H9 (cell line): ENCODE measurements around the gene ACKR3. TPM values are rescaled to one million over a fixed set of nuclear protein-coding genes. Genes with fewer than 3 reads are reported as not detected.

Source experiments
- DNase-seq: peaks from one replicate; pipeline ENCODE4 v3.0.0-alpha.2; 2017
- H2AFZ ChIP-seq: one replicate; pipeline ENCODE4 v1.6.1; 2013; ENCODE audit warnings: mild to moderate bottlenecking, low read length, control low read depth, moderate library complexity
- H2AK5ac ChIP-seq: 2 replicates; pipeline ENCODE4 v1.6.1; 2013; ENCODE audit warnings: low read length, control low read depth, mixed read lengths; ENCODE audit not compliant: insufficient read length
- H2BK120ac ChIP-seq: one replicate; pipeline ENCODE4 v1.6.1; 2013; ENCODE audit warnings: low read depth, mild to moderate bottlenecking, low read length, control low read depth, inconsistent platforms; ENCODE audit not compliant: poor library complexity, severe bottlenecking
- H2BK12ac ChIP-seq: 2 replicates; pipeline ENCODE4 v1.6.1; 2013; ENCODE audit warnings: low read length, control low read depth, mixed read lengths, low read depth; ENCODE audit not compliant: insufficient read length
- H2BK15ac ChIP-seq: 2 replicates; pipeline ENCODE4 v1.6.1; 2013; ENCODE audit warnings: low read depth, low read length, control low read depth
- H2BK20ac ChIP-seq: one replicate; pipeline ENCODE4 v1.6.1; 2013; ENCODE audit warnings: low read depth, mild to moderate bottlenecking, low read length, control low read depth, inconsistent platforms; ENCODE audit not compliant: poor library complexity, severe bottlenecking
- H2BK5ac ChIP-seq: 2 replicates; pipeline ENCODE4 v1.6.1; 2013; ENCODE audit warnings: low read length, control low read depth, mixed read lengths; ENCODE audit not compliant: insufficient read length
- H3K14ac ChIP-seq: 2 replicates; pipeline ENCODE4 v1.6.1; 2013; ENCODE audit warnings: low read length, control low read depth; ENCODE audit not compliant: insufficient read depth
- H3K18ac ChIP-seq: 2 replicates; pipeline ENCODE4 v1.6.1; 2013; ENCODE audit warnings: low read depth, mild to moderate bottlenecking, mixed read lengths, low read length, control low read depth; ENCODE audit not compliant: insufficient read length
- H3K23ac ChIP-seq: 2 replicates; pipeline ENCODE4 v1.6.1; 2013; ENCODE audit warnings: low read length, control low read depth, mixed read lengths, low read depth; ENCODE audit not compliant: insufficient read length
- H3K23me2 ChIP-seq: 2 replicates; pipeline ENCODE4 v1.6.1; 2013; ENCODE audit warnings: low read depth, mild to moderate bottlenecking, mixed read lengths, low read length, control low read depth; ENCODE audit not compliant: insufficient read length, poor library complexity, severe bottlenecking
- H3K27ac ChIP-seq: 2 replicates; pipeline ENCODE4 v1.5.1; 2013; ENCODE audit warnings: low read length, control low read depth, mixed read lengths, low read depth; ENCODE audit not compliant: insufficient read length
- H3K27me3 ChIP-seq: 2 replicates; pipeline ENCODE4 v1.6.1; 2013; ENCODE audit warnings: low read length, control low read depth, inconsistent platforms; ENCODE audit not compliant: insufficient read depth
- H3K4ac ChIP-seq: 2 replicates; pipeline ENCODE4 v1.6.1; 2013; ENCODE audit warnings: low read depth, mild to moderate bottlenecking, control low read depth, inconsistent platforms, low read length, moderate library complexity
- H3K4me1 ChIP-seq: 2 replicates; pipeline ENCODE4 v1.6.1; 2013; ENCODE audit warnings: low read length, control low read depth, inconsistent platforms; ENCODE audit not compliant: insufficient read depth
- H3K4me2 ChIP-seq: 2 replicates; pipeline ENCODE4 v1.6.1; 2013; ENCODE audit warnings: low read length, control low read depth, mixed read lengths; ENCODE audit not compliant: insufficient read length, insufficient read depth
- H3K56ac ChIP-seq: 2 replicates; pipeline ENCODE4 v1.6.1; 2013; ENCODE audit warnings: low read depth, mild to moderate bottlenecking, mixed read lengths, low read length, control low read depth; ENCODE audit not compliant: insufficient read length
- H3K79me1 ChIP-seq: 2 replicates; pipeline ENCODE4 v1.6.1; 2013; ENCODE audit warnings: low read depth, mild to moderate bottlenecking, moderate library complexity, low read length, control low read depth, inconsistent platforms; ENCODE audit not compliant: insufficient read depth, poor library complexity, severe bottlenecking
- H3K79me2 ChIP-seq: 2 replicates; pipeline ENCODE4 v1.6.1; 2013; ENCODE audit warnings: low read length, control low read depth, inconsistent platforms; ENCODE audit not compliant: insufficient read depth
- H3K9ac ChIP-seq: 2 replicates; pipeline ENCODE4 v1.6.1; 2013; ENCODE audit warnings: low read length, control low read depth, mixed read lengths; ENCODE audit not compliant: insufficient read length; ENCODE audit errors: extremely low read depth
- H3K9me3 ChIP-seq: one replicate; pipeline ENCODE4 v1.6.1; 2013; ENCODE audit warnings: low read depth, low read length, inconsistent platforms; ENCODE audit not compliant: control insufficient read depth
- H3T11ph ChIP-seq: one replicate; pipeline ENCODE4 v1.6.1; 2013; ENCODE audit warnings: mild to moderate bottlenecking, low read length, control low read depth, inconsistent platforms
- H4K20me1 ChIP-seq: one replicate; pipeline ENCODE4 v1.6.1; 2013; ENCODE audit not compliant: control insufficient read depth, insufficient read length, insufficient read depth
- H4K5ac ChIP-seq: 2 replicates; pipeline ENCODE4 v1.6.1; 2013; ENCODE audit warnings: low read depth, mild to moderate bottlenecking, mixed read lengths, low read length, control low read depth; ENCODE audit not compliant: insufficient read length
- H4K8ac ChIP-seq: replicated peaks from 2 replicates; pipeline ENCODE4 v1.6.1; 2013; ENCODE audit warnings: low read length, control low read depth, mixed read lengths, low read depth; ENCODE audit not compliant: insufficient read length
- H4K91ac ChIP-seq: 2 replicates; pipeline ENCODE4 v1.6.1; 2013; ENCODE audit warnings: low read depth, mild to moderate bottlenecking, moderate library complexity, mixed read lengths, low read length, control low read depth; ENCODE audit not compliant: insufficient read length
- H3K27ac Mint-ChIP-seq, 3 experiments: 2 replicates in 2 of 3; 3 replicates in 1 of 3; pipeline ENCODE4 v1.8.0; 2020 to 2021; ENCODE audit warnings: mixed read lengths in 3 of 3, mild to moderate bottlenecking in 1 of 3, moderate library complexity in 1 of 3
- H3K27me3 Mint-ChIP-seq: 2 replicates; pipeline ENCODE4 v1.8.0; 2021; ENCODE audit warnings: low read depth, mild to moderate bottlenecking, moderate library complexity, mixed read lengths
- H3K36me3 Mint-ChIP-seq, 3 experiments: 2 replicates in 2 of 3; 3 replicates in 1 of 3; pipeline ENCODE4 v1.8.0; 2020 to 2021; ENCODE audit warnings: low read depth in 3 of 3, mixed read lengths in 3 of 3; ENCODE audit not compliant: insufficient read depth in 1 of 3
- H3K4me1 Mint-ChIP-seq, 2 experiments: 2 replicates each; pipeline ENCODE4 v1.8.0; 2020; ENCODE audit warnings: mixed read lengths in 2 of 2
- H3K4me3 Mint-ChIP-seq, 2 experiments: 2 replicates in 1 of 2; 3 replicates in 1 of 2; pipeline ENCODE4 v1.8.0; 2020 to 2021; ENCODE audit warnings: mild to moderate bottlenecking in 2 of 2, mixed read lengths in 2 of 2, moderate library complexity in 1 of 2
- H3K9me3 Mint-ChIP-seq, 2 experiments: 2 replicates in 1 of 2; 3 replicates in 1 of 2; pipeline ENCODE4 v1.8.0; 2020; ENCODE audit warnings: mild to moderate bottlenecking in 2 of 2, mixed read lengths in 2 of 2, moderate library complexity in 1 of 2
- WGBS: extraction: QIAGEN DNeasy Blood & Tissue Kit; methylation state at CpG from one replicate; pipeline ENCODE4 v1.1.7; 2013; ENCODE audit warnings: missing lambda C conversion rate, low lambda C conversion rate, mixed read lengths; ENCODE audit not compliant: insufficient read length; ENCODE audit errors: extremely low coverage; 5-methylcytosine and 5-hydroxymethylcytosine counted together
- total RNA-seq: library from RNA; stranded (reverse); gene quantifications from 2 replicates; pipeline ENCODE4 v1.2.1, GENCODE V29; 2021
- TF ChIP-seq, protein P1 (sequence below): fragments of 200-600 bp; sonication (generic); conservative IDR thresholded peaks from 3 replicates; pipeline ENCODE4 v1.8.0; 2021; ENCODE audit warnings: antibody characterized with exemption, mild to moderate bottlenecking

The ACKR3 gene
- total RNA-seq, 1 experiment from 2014 or later, result 0.44 TPM

DNA sequence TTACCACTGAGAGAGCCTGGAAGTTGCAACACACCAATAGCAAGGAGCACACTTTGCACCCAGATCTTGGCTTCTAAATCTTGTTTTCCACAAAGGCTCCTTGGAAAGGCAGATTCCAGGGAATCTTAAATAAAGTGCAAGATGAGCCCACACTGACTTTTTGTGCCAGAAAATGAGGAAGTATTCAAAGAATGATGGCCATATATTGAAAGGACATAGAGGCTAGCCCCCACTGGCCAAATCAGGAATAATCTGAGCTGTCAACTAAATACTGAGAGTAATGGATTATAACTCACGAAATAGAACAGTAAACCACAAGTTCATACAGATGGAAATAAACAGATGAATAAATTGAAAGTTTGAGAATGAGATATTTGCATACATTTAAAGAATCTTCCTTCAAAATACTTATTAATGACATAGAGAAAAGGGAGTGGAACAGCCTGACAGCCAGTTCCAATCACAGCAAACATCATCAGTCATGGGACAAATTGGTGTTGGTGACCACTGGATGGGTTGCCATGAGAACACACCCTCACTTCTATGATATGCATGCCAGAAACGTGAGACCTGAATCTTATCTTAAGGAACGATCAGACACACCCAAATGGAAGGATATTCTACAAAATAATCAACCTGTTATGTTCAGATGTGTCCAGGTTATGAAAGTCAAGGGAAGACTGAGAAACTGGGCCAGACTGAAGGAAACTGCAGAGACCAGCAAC lies 12.2 kb upstream of the ACKR3 start:
- no peak overlapping the region for H3K23ac ChIP-seq
- no peak for DNase-seq
- no peaks in the 10 kb centered on the region for H3K4me1 ChIP-seq
- peaks cover 9% of the 10 kb centered on the region for H3K27me3 Mint-ChIP-seq
- no peaks in the 10 kb centered on the region for H3K79me1 ChIP-seq
- no peak overlapping the region for H4K8ac ChIP-seq
- H3K9me3 Mint-ChIP-seq, result peaks cover 10 to 17% of the 10 kb centered on the region in 2 experiments
- no peak overlapping the region for H2BK12ac ChIP-seq
- H3K4ac ChIP-seq, result no peak overlapping the region
- TF ChIP-seq, protein P1, sequence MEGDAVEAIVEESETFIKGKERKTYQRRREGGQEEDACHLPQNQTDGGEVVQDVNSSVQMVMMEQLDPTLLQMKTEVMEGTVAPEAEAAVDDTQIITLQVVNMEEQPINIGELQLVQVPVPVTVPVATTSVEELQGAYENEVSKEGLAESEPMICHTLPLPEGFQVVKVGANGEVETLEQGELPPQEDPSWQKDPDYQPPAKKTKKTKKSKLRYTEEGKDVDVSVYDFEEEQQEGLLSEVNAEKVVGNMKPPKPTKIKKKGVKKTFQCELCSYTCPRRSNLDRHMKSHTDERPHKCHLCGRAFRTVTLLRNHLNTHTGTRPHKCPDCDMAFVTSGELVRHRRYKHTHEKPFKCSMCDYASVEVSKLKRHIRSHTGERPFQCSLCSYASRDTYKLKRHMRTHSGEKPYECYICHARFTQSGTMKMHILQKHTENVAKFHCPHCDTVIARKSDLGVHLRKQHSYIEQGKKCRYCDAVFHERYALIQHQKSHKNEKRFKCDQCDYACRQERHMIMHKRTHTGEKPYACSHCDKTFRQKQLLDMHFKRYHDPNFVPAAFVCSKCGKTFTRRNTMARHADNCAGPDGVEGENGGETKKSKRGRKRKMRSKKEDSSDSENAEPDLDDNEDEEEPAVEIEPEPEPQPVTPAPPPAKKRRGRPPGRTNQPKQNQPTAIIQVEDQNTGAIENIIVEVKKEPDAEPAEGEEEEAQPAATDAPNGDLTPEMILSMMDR, result no peak
- H4K5ac ChIP-seq, result no peak overlapping the region
- no peak overlapping the region for H3K9ac ChIP-seq
- H3K18ac ChIP-seq, result no peak overlapping the region
- no peak overlapping the region for H2AK5ac ChIP-seq
- peaks cover 0 to 15% (median 3%) of the 10 kb centered on the region in 3 experiments; a peak in 5 of 7 replicates for H3K36me3 Mint-ChIP-seq
- no peak overlapping the region for H2BK5ac ChIP-seq
- no peak overlapping the region for H3K27ac ChIP-seq
- H3K23me2 ChIP-seq, result no peaks in the 10 kb centered on the region
- H2BK120ac ChIP-seq, result no peak overlapping the region
- no peak overlapping the region for H3K14ac ChIP-seq
- H3K27me3 ChIP-seq, result no peaks in the 10 kb centered on the region
- no CpG with 5 or more reads among the region's 3 CpGs for WGBS
- no peak overlapping the region for H3K27ac Mint-ChIP-seq
- H2BK15ac ChIP-seq, result no peak overlapping the region
- H3K56ac ChIP-seq, result no peak overlapping the region
- H2BK20ac ChIP-seq, result no peak overlapping the region
- H4K20me1 ChIP-seq, result no peaks in the 10 kb centered on the region
- H3T11ph ChIP-seq, result no peak overlapping the region
- no peaks in the 10 kb centered on the region for H3K9me3 ChIP-seq
- no peak overlapping the region for H3K4me2 ChIP-seq
- H3K79me2 ChIP-seq, result no peaks in the 10 kb centered on the region
- peaks cover 11 to 17% of the 10 kb centered on the region in 2 experiments for H3K4me1 Mint-ChIP-seq
- no peak overlapping the region for H2AFZ ChIP-seq
- H3K4me3 Mint-ChIP-seq, result no peak overlapping the region
- H4K91ac ChIP-seq, result no peak overlapping the region
